Fibroblast of villous mesenchyme (primary cell): ENCODE measurements around the gene RPL31. TPM values are rescaled to one million over a fixed set of nuclear protein-coding genes. Genes with fewer than 3 reads are reported as not detected.

Experiments used
- DNase-seq: peaks from one replicate; pipeline ENCODE4 v3.0.0-alpha.2; 2010; ENCODE audit warnings: low read depth
- H3K4me3 ChIP-seq: 2 replicates; pipeline ENCODE4 v1.5.1; 2011; ENCODE audit warnings: low read depth, mild to moderate bottlenecking, low read length
- CTCF ChIP-seq: IDR thresholded peaks from 2 replicates; pipeline ENCODE4 v1.5.1; 2012; ENCODE audit warnings: low read depth, mild to moderate bottlenecking, low read length; ENCODE audit not compliant: insufficient read depth
- total RNA-seq: library from RNA; depleted of rRNA; stranded (reverse); fragments of >200 nt; gene quantifications from 2 replicates; pipeline ENCODE4 v1.2.3, GENCODE V29; 2012

Gene RPL31
- total RNA-seq, 1 donor = 815 TPM

GRCh38 chr2:101052147-101052546 lies 50.1 kb downstream of the RPL31 start:
- no peak for TF ChIP-seq CTCF
- no peak for DNase-seq
- no peak overlapping the region for H3K4me3 ChIP-seq

- H3K4me3 ChIP-seq = no peak overlapping the region
- no peak for TF ChIP-seq CTCF
- no peak for DNase-seq
These were observed 51.0 kb downstream of the RPL31 start for GRCh38 chr2:101053117-101053516.

Other genes with a start within 250 kb of the RPL31 start
- 13.9 and 17.3 TPM in 2 replicates for gene NPAS2, start 182.2 kb upstream of the RPL31 start, total RNA-seq
- gene TBC1D8, start 149.1 kb downstream of the RPL31 start, total RNA-seq = 10.6 and 13.4 TPM in 2 replicates